Keratinocyte (primary cell): ENCODE data around the gene BHLHE23. TPM values are rescaled to one million over a fixed set of nuclear protein-coding genes. Genes with fewer than 3 reads are reported as not detected.

Experiments
- DNase-seq: peaks from one replicate; pipeline ENCODE4 v3.0.0-alpha.2; 2011; ENCODE audit warnings: low read depth, missing footprints, low spot score
- FAIRE-seq: peaks from 2 replicates; lab custom pipeline; 2011; peaks lifted over from hg19 to GRCh38; lab: Jason Lieb, UNC
- H2AFZ ChIP-seq: 2 replicates; pipeline ENCODE4 v1.6.0; 2012; ENCODE audit warnings: low read length, control low read depth, inconsistent platforms; ENCODE audit not compliant: control insufficient read depth
- H3K27ac ChIP-seq: 2 replicates; pipeline ENCODE4 v1.5.1; 2011; ENCODE audit warnings: low read length; ENCODE audit not compliant: control insufficient read depth, insufficient read depth
- H3K27me3 ChIP-seq: 3 replicates; pipeline ENCODE4 v1.6.0; 2011; ENCODE audit warnings: low read length; ENCODE audit not compliant: control insufficient read depth, insufficient read depth; ENCODE audit errors: extremely low read depth
- H3K36me3 ChIP-seq, 2 experiments: 2 replicates in 1 of 2; 3 replicates in 1 of 2; pipeline ENCODE4 v1.5.1; 2011; ENCODE audit warnings: low read length in 2 of 2, mild to moderate bottlenecking in 1 of 2; ENCODE audit not compliant: control insufficient read depth in 2 of 2, insufficient read depth in 2 of 2; ENCODE audit errors: extremely low read depth in 1 of 2
- H3K4me1 ChIP-seq: 3 replicates; pipeline ENCODE4 v1.5.1; 2011; ENCODE audit warnings: low read length; ENCODE audit not compliant: control insufficient read depth, insufficient read depth; ENCODE audit errors: extremely low read depth
- H3K4me2 ChIP-seq: 3 replicates; pipeline ENCODE4 v1.6.0; 2011; ENCODE audit warnings: low read depth, low read length; ENCODE audit not compliant: control insufficient read depth, insufficient read depth; ENCODE audit errors: extremely low read depth
- H3K4me3 ChIP-seq, 3 experiments: fragments of 200-600 bp in 1 of 3; sonication (generic) in 1 of 3; 2 replicates in 2 of 3; 3 replicates in 1 of 3; pipeline ENCODE4 v1.5.1; 2011 to 2016; ENCODE audit warnings: low read length in 3 of 3, mild to moderate bottlenecking in 3 of 3, control low read depth in 2 of 3, inconsistent platforms in 1 of 3, low read depth in 1 of 3, mixed read lengths in 1 of 3, mixed run types in 1 of 3, moderate library complexity in 1 of 3; ENCODE audit not compliant: control insufficient read depth in 2 of 3, insufficient read depth in 2 of 3; ENCODE audit errors: extremely low read depth in 1 of 3
- H3K79me2 ChIP-seq: 2 replicates; pipeline ENCODE4 v1.6.0; 2012; ENCODE audit warnings: low read length; ENCODE audit not compliant: control insufficient read depth, insufficient read depth
- H3K9ac ChIP-seq: 3 replicates; pipeline ENCODE4 v1.6.0; 2011; ENCODE audit warnings: low read length; ENCODE audit not compliant: control insufficient read depth, insufficient read depth; ENCODE audit errors: extremely low read depth
- H3K9me1 ChIP-seq: 3 replicates; pipeline ENCODE4 v1.6.0; 2011; ENCODE audit warnings: low read length; ENCODE audit not compliant: control insufficient read depth, insufficient read depth; ENCODE audit errors: extremely low read depth
- H3K9me3 ChIP-seq: 2 replicates; pipeline ENCODE4 v1.5.1; 2012; ENCODE audit warnings: low read depth, low read length; ENCODE audit not compliant: control insufficient read depth
- H4K20me1 ChIP-seq: 3 replicates; pipeline ENCODE4 v1.6.0; 2011; ENCODE audit warnings: low read length; ENCODE audit not compliant: control insufficient read depth, insufficient read depth; ENCODE audit errors: extremely low read depth
- EZH2 ChIP-seq: IDR thresholded peaks from one replicate; pipeline ENCODE4 v1.6.1; 2012; ENCODE audit warnings: inconsistent platforms, mild to moderate bottlenecking, low read length, moderate library complexity
- dilution Hi-C: fragments of 300-500 bp; cut with MboI; formaldehyde crosslinking; loops from one replicate; pipeline ENCODE4 v1.7.0; 2020; ENCODE audit warnings: low sequenced_read_pairs; ENCODE audit not compliant: extremely low pct_ligation_motif_present
- polyA plus RNA-seq, 5 experiments: library from polyadenylated mRNA; depleted of rRNA in 3 of 5; stranded (reverse) in 3 of 5; stranded (forward) in 1 of 5; unstranded in 1 of 5; fragments of >200 nt; gene quantifications; 1 replicate in 1 of 5; 2 replicates in 3 of 5; 3 replicates in 1 of 5; pipeline versions ENCODE4 v1.2.1 to v1.2.3, GENCODE V29; 2011 to 2012; ENCODE audit warnings: missing spikeins in 2 of 5, low read depth in 1 of 5, low replicate concordance in 1 of 5
- TF ChIP-seq, protein P1 (sequence below), 3 experiments: IDR thresholded peaks in 1 of 3; conservative IDR thresholded peaks in 1 of 3; optimal IDR thresholded peaks in 1 of 3; 2 replicates in 2 of 3; 3 replicates in 1 of 3; pipeline versions ENCODE3 to v1.5.1; 2011; ENCODE audit warnings: low read length in 3 of 3, mild to moderate bottlenecking in 3 of 3, moderate library complexity in 2 of 3, control low read depth in 1 of 3, inconsistent platforms in 1 of 3; ENCODE audit not compliant: insufficient read depth in 2 of 3; ENCODE audit errors: extremely low read depth in 1 of 3

Gene BHLHE23
- polyA plus RNA-seq, 1 donor (not counting 4 experiments of a cell fraction or from before 2014, with no cell fraction given) = not detected

DNA sequence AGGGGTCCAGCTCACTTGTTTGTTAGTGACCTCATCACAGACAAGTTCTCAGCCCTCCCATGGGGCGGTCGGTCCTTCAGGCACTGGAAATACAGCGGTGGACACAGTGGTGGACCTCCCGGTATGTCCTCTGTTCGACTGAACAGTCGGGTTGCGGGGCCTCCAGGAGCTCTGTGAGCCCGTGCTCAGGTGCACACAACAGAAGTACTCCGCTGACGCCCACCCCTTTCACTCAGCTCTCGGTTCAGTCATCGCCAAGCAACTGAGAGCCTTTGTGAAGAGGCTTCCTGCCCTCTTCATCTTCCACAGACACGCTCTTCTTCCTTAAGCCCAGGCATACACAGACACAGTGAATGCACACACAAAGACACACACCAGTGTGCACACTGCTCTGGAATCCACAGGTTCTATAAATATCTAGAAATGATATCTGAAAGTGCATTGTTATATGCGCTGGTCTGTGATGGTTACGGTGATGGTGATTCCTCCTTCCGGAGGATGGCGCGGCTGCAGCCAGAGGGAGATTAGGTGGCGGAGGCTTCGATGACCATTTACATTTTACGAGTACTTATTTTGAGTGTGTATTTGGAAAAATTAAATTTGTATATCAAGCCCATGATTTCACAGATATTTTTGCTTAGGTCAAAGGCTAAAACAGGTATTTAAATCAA is 46.8 kb upstream of the BHLHE23 start:
- FAIRE-seq = no peak
- no peaks in the 10 kb centered on the region for H3K9me1 ChIP-seq
- peaks cover 7% of the 10 kb centered on the region for H3K27me3 ChIP-seq

DNA sequence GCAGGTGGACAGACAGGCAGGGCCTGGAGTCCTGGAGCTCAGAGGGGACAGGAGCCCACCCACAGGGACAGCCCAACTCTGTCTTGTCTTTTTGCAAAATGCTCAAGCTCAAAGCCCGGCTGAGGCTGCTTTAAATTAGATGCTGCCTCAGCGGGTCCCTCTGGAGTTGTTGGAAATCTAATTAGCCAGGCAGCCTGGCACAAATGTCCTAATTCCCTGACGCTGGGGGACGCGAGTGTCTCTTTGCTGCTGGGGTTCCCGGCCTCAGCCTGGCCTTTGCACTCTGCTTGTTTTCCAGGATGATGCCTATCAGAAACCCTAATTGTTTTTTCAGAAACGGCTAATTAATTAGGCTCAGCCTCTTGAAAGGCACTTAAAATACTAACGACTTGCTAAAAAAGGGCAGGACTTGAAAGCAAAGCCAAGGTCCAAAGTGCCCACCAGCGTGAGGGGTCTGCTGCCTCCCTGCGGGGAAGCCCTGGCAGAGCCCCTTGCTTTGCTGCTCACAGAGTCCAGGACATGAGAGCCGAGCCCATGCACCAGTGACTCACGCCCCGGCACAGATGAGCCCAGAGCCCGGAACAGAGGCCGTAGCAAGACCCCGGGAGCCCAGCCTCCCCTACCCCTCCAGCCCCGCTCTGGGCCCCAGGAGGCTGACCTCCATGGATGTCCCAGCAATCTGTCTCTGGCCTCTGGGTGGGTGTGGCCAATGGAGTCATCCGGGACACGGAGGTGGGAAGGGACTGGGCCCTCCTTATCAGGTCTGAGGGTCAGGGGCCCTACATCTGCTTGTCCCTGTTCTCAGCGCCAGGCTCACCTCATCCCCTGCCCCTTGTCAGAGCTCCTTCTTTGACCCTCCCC is 46.0 kb upstream of the BHLHE23 start:
- Histone ChIP-seq H4K20me1 (no peaks in the 10 kb centered on the region), H3K9me3 (no peaks in the 10 kb centered on the region), H3K36me3 (no peaks in the 10 kb centered on the region), H3K9ac (no peak overlapping the region), H3K79me2 (no peaks in the 10 kb centered on the region), H3K27me3 (peaks cover 7% of the 10 kb centered on the region), H3K9me1 (no peaks in the 10 kb centered on the region), H3K4me3 (no peak overlapping the region), H2AFZ (no peak overlapping the region), H3K4me2 (no peak overlapping the region), H3K4me1 (no peaks in the 10 kb centered on the region), H3K27ac (no peak overlapping the region)
- TF ChIP-seq, protein P1, sequence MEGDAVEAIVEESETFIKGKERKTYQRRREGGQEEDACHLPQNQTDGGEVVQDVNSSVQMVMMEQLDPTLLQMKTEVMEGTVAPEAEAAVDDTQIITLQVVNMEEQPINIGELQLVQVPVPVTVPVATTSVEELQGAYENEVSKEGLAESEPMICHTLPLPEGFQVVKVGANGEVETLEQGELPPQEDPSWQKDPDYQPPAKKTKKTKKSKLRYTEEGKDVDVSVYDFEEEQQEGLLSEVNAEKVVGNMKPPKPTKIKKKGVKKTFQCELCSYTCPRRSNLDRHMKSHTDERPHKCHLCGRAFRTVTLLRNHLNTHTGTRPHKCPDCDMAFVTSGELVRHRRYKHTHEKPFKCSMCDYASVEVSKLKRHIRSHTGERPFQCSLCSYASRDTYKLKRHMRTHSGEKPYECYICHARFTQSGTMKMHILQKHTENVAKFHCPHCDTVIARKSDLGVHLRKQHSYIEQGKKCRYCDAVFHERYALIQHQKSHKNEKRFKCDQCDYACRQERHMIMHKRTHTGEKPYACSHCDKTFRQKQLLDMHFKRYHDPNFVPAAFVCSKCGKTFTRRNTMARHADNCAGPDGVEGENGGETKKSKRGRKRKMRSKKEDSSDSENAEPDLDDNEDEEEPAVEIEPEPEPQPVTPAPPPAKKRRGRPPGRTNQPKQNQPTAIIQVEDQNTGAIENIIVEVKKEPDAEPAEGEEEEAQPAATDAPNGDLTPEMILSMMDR (optimal IDR thresholded peaks at IDR 0.05 in 1 of 3, IDR thresholded peaks at IDR 0.05 in 1 of 3, conservative IDR thresholded peaks at IDR 0.05 in 1 of 3; ENCODE audit: extremely low read depth in 1 of 3, insufficient read depth in 2 of 3, low read length in 3 of 3) = no peak
- TF ChIP-seq EZH2 = no peak
- DNase-seq (no peak), FAIRE-seq (no peak)
- dilution Hi-C loops = no loop called here

More for the DNA sequence above, 46.8 kb upstream of the BHLHE23 start:
- dilution Hi-C loops = no loop called here
- no peaks in the 10 kb centered on the region for H3K9me3 ChIP-seq
- H3K4me2 ChIP-seq = no peak overlapping the region
- TF ChIP-seq EZH2 = no peak
- no peak overlapping the region for H3K4me3 ChIP-seq
- H3K27ac ChIP-seq = no peak overlapping the region
- H3K36me3 ChIP-seq = no peaks in the 10 kb centered on the region
- H4K20me1 ChIP-seq = no peaks in the 10 kb centered on the region
- no peaks in the 10 kb centered on the region for H3K4me1 ChIP-seq
- no peak for DNase-seq
- no peak overlapping the region for H3K9ac ChIP-seq
- H3K79me2 ChIP-seq = no peaks in the 10 kb centered on the region
- H2AFZ ChIP-seq = no peak overlapping the region
